CD4-positive, alpha-beta T cell (primary cell): ENCODE data around the gene ARHGAP25. TPM values are rescaled to one million over a fixed set of nuclear protein-coding genes. Genes with fewer than 3 reads are reported as not detected.

Experiments
- ATAC-seq: fragments of 200-7000 bp; cut with Tn5 transposase; one replicate; pipeline ENCODE4 v1.10.0; 2022; ENCODE audit warnings: mild to moderate bottlenecking; ENCODE audit not compliant: poor library complexity
- CTCF ChIA-PET: fragments of 350-600 bp; sonication (Branson Sonifier 250); formaldehyde crosslinking; loops from one replicate; lab custom pipeline; 2021; ENCODE audit warnings: antibody characterized with exemption, inconsistent platforms; lab: Charles Lee
- POLR2A ChIA-PET: fragments of 350-600 bp; sonication (Branson Sonifier 250); formaldehyde crosslinking; loops from one replicate; lab custom pipeline; 2021; ENCODE audit warnings: antibody characterized with exemption, inconsistent platforms; lab: Charles Lee
- DNase-seq, 14 experiments: peaks; one replicate each; pipeline ENCODE4 v3.0.0-alpha.2; 2013 to 2020; ENCODE audit warnings: mixed read lengths in 2 of 14
- H3K27ac ChIP-seq, 2 donors: one replicate each; pipeline versions ENCODE4 v1.5.1 to v1.7.0; 2013; ENCODE audit warnings: low read length in 2 of 2, low read depth in 1 of 2, mild to moderate bottlenecking in 1 of 2
- H3K27me3 ChIP-seq, 2 experiments: 1 replicate in 1 of 2; 2 replicates in 1 of 2; pipeline versions ENCODE4 v1.6.1 to v1.7.0; 2013; ENCODE audit warnings: low read length in 2 of 2, control low read depth in 1 of 2, mild to moderate bottlenecking in 1 of 2, moderate library complexity in 1 of 2; ENCODE audit not compliant: insufficient read depth in 2 of 2, control insufficient read depth in 1 of 2
- H3K36me3 ChIP-seq: one replicate; pipeline ENCODE4 v1.6.1; 2013; ENCODE audit warnings: low read length, control low read depth; ENCODE audit not compliant: insufficient read depth
- H3K4me1 ChIP-seq: one replicate; pipeline ENCODE4 v1.6.1; 2013; ENCODE audit warnings: low read length, control low read depth; ENCODE audit not compliant: insufficient read depth
- H3K4me3 ChIP-seq: one replicate; pipeline ENCODE4 v1.5.1; 2013; ENCODE audit warnings: mild to moderate bottlenecking, low read length, moderate library complexity
- H3K9me3 ChIP-seq, 2 experiments: 1 replicate in 1 of 2; 2 replicates in 1 of 2; pipeline versions ENCODE4 v1.6.1 to v1.7.0; 2013; ENCODE audit warnings: low read length in 2 of 2, mild to moderate bottlenecking in 2 of 2, control low read depth in 1 of 2, moderate library complexity in 1 of 2; ENCODE audit not compliant: control insufficient read depth in 1 of 2, insufficient read depth in 1 of 2
- H3K27ac Mint-ChIP-seq: one replicate; pipeline ENCODE4 v1.8.0; 2020; ENCODE audit warnings: mixed read lengths
- H3K27me3 Mint-ChIP-seq: one replicate; pipeline ENCODE4 v1.8.0; 2021; ENCODE audit warnings: mixed read lengths
- H3K36me3 Mint-ChIP-seq: one replicate; pipeline ENCODE4 v1.8.0; 2021; ENCODE audit warnings: low read depth, mixed read lengths
- H3K4me1 Mint-ChIP-seq: one replicate; pipeline ENCODE4 v1.8.0; 2021; ENCODE audit warnings: low read depth, mixed read lengths
- H3K4me3 Mint-ChIP-seq: one replicate; pipeline ENCODE4 v1.8.0; 2020; ENCODE audit warnings: mild to moderate bottlenecking, mixed read lengths
- H3K9me3 Mint-ChIP-seq: one replicate; pipeline ENCODE4 v1.8.0; 2020; ENCODE audit warnings: mixed read lengths
- intact Hi-C, 2 experiments: fragments of 100-400 bp; cut with DNase I in 1 of 2; cut with micrococcal nuclease in 1 of 2; formaldehyde crosslinking; loops; one replicate each; pipeline versions ENCODE4 v1.15.1 to v1.9.0; 2023 to 2025; cut with DNase I, micrococcal nuclease
- total RNA-seq, 174 experiments: library from RNA in 2 of 174; stranded (reverse) in 2 of 174; gene quantifications; one replicate each; pipeline ENCODE4 v1.2.3 and lab custom pipeline; 2021 to 2026
- TF ChIP-seq, protein P1 (sequence below): fragments of 200-600 bp; IDR thresholded peaks from one replicate; pipeline ENCODE4 v1.8.0; 2022; ENCODE audit warnings: antibody characterized with exemption, mild to moderate bottlenecking

The ARHGAP25 gene
- total RNA-seq, 2 experiments from 2014 or later: 39.3 to 41.8 TPM

DNA sequence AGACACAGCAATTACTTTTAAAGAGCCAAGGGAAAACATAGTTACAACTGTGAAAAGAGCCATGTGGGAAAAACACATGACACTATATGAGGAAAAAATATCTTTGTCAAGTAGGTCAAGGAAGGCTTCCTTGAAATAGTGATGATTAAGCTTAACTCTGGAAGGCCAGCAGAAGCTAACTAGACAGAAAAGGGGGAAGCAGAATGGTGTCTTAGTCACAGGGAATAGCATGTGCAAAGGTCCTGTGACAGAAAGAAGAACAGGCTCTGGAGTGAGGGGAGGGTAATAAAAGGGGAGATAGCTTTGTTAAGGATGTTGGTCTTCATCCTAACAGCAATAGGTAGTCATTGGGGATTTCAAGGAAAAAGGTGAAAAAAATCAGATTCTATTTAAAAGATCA is 64.0 kb downstream of the ARHGAP25 start:
- Histone ChIP-seq H3K4me1 (peaks cover 33% of the 10 kb centered on the region), H3K27ac (peak overlapping the region in 1 of 2 donors; percentile 42)
- intact Hi-C loops: no loop called here

DNA sequence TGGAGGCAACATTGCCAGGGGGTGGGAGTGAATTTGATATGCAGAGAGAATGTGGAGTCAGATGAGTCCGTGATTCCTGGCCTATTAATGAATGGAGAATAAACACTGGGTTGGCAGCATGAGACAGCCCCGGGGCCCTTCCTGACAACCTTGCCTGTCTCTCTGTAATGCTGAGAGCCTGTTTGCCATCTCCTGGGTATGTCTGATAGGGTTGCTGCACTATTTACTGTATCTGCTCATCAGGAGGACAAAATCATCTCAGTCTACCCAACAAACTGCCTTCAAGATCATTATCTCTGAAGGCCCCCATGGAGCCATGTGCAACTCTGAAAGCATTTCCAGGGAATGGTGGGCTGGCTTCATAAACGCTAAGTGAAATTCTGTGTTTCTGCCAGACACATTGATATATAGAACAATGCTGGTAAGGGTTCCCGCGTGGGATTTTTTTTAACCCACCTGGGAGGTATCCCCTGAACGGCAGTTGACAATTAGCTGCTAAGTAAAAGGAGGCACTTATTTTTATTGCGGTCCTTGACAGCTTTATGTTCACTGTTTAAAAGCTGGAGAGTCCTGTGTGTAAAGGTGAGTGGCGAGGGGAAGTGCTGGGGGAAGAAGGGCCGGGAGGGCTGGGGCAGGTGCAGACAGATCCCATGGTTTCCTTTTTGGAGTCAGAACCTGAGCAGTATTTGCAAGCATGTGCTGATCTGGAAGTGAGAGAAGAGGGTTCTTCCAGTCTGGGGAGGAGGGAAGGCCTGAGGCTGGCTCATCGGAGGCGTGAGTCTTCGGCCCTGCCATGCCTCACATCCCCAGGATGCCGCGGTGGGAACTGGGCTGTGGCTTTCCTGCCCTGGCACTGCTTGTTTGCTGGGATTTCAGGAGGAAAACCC is 64.8 kb downstream of the ARHGAP25 start:
- Histone ChIP-seq H3K4me1 (peaks cover 33% of the 10 kb centered on the region), H3K27ac (peak overlapping the region in 1 of 2 donors; percentile 42), H3K4me3 (no peak overlapping the region), H3K27me3 (no peaks in the 10 kb centered on the region), H3K36me3 (peaks cover 77% of the 10 kb centered on the region), H3K9me3 (no peaks in the 10 kb centered on the region)
- no peak overlapping the region for H3K4me3 Mint-ChIP-seq
- H3K9me3 Mint-ChIP-seq: peaks cover 3% of the 10 kb centered on the region
- intact Hi-C loops: no loop called here
- H3K36me3 Mint-ChIP-seq: peaks cover 56% of the 10 kb centered on the region
- DNase-seq: no peak
- no peak for ATAC-seq
- H3K27me3 Mint-ChIP-seq: no peaks in the 10 kb centered on the region
- H3K27ac Mint-ChIP-seq: peak overlapping the region; percentile 91
- TF ChIP-seq, protein P1, sequence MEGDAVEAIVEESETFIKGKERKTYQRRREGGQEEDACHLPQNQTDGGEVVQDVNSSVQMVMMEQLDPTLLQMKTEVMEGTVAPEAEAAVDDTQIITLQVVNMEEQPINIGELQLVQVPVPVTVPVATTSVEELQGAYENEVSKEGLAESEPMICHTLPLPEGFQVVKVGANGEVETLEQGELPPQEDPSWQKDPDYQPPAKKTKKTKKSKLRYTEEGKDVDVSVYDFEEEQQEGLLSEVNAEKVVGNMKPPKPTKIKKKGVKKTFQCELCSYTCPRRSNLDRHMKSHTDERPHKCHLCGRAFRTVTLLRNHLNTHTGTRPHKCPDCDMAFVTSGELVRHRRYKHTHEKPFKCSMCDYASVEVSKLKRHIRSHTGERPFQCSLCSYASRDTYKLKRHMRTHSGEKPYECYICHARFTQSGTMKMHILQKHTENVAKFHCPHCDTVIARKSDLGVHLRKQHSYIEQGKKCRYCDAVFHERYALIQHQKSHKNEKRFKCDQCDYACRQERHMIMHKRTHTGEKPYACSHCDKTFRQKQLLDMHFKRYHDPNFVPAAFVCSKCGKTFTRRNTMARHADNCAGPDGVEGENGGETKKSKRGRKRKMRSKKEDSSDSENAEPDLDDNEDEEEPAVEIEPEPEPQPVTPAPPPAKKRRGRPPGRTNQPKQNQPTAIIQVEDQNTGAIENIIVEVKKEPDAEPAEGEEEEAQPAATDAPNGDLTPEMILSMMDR: no peak
- H3K4me1 Mint-ChIP-seq: peaks cover 64% of the 10 kb centered on the region
- CTCF ChIA-PET: interaction anchor here (1.4 to 1.6 kb wide), 3 partner anchors 11 to 336 kb away, joined by 3 to 5 read pairs (median 4); no protein-coding TSS in a partner anchor
- POLR2A ChIA-PET: interaction anchor here (1.5 kb wide), 1 partner anchor 30 kb away, joined by 3 read pairs; no protein-coding TSS in a partner anchor

More for the DNA sequence above, 64.0 kb downstream of the ARHGAP25 start:
- no peak overlapping the region for H3K4me3 ChIP-seq
- H3K4me1 Mint-ChIP-seq: peaks cover 70% of the 10 kb centered on the region
- H3K36me3 Mint-ChIP-seq: peaks cover 64% of the 10 kb centered on the region
- ChIA-PET CTCF (interaction anchor here (1.2 to 1.6 kb wide), 3 partner anchors 10 to 47 kb away, joined by 3 to 8 read pairs (median 4); no protein-coding TSS in a partner anchor), POLR2A (interaction anchor here (1.2 to 1.5 kb wide), 4 partner anchors 11 to 47 kb away, joined by 3 to 6 read pairs (median 4); no protein-coding TSS in a partner anchor)
- no peaks in the 10 kb centered on the region for H3K27me3 ChIP-seq
- peaks cover 68% of the 10 kb centered on the region for H3K36me3 ChIP-seq
- H3K27me3 Mint-ChIP-seq: no peaks in the 10 kb centered on the region
- no peak overlapping the region for H3K4me3 Mint-ChIP-seq
- ATAC-seq (no peak), DNase-seq (peak in 2 of 14 experiments; percentile 27 to 29)
- H3K9me3 ChIP-seq: no peaks in the 10 kb centered on the region
- TF ChIP-seq, protein P1: no peak
- H3K9me3 Mint-ChIP-seq: peaks cover 3% of the 10 kb centered on the region
- peak overlapping the region; percentile 91 for H3K27ac Mint-ChIP-seq

DNA sequence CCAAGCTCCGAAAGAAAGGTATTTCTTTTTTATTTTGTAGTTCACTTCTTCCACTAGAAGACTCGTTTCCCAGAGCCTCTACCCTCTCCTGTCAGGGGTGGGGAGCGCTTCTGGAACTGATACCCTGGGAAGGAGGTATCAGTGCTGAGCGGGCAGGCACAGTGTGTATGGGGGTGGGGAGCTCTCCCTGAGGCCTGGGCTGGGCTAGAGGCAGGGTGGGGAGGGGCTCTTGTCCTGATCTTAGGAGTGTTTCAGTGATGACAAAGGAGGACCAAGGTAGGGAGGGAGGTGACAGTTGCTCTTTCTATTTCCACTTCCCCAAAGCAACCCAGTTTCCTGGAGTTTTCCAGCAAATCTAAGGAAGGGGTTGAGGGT is 65.4 kb downstream of the ARHGAP25 start:
- POLR2A ChIA-PET: no interaction called here
- ATAC-seq: no peak
- no peak overlapping the region for H3K4me3 Mint-ChIP-seq

More for the DNA sequence above, 65.4 kb downstream of the ARHGAP25 start:
- Histone ChIP-seq H3K27ac (peak overlapping the region; percentile 18 to 38), H3K36me3 (peaks cover 83% of the 10 kb centered on the region), H3K4me1 (peaks cover 33% of the 10 kb centered on the region), H3K27me3 (no peaks in the 10 kb centered on the region), H3K4me3 (no peak overlapping the region), H3K9me3 (no peaks in the 10 kb centered on the region)
- TF ChIP-seq, protein P1: no peak
- peaks cover 3% of the 10 kb centered on the region for H3K9me3 Mint-ChIP-seq
- intact Hi-C loops: no loop called here
- H3K27ac Mint-ChIP-seq: peak overlapping the region; percentile 69
- H3K27me3 Mint-ChIP-seq: no peaks in the 10 kb centered on the region
- H3K4me1 Mint-ChIP-seq: peaks cover 64% of the 10 kb centered on the region
- CTCF ChIA-PET: interaction anchor here (1.4 to 1.6 kb wide), 2 partner anchors 48 to 337 kb away, joined by 3 to 5 read pairs; no protein-coding TSS in a partner anchor
- peaks cover 50% of the 10 kb centered on the region for H3K36me3 Mint-ChIP-seq
- DNase-seq: no peak
